Hepatocyte (in vitro differentiated cells): ENCODE measurements around the gene ZBTB20.

Source experiments
- CTCF ChIP-seq: fragments of 200-600 bp; sonication (generic); IDR thresholded peaks from 2 replicates; pipeline ENCODE4 v1.5.1; 2016; ENCODE audit warnings: antibody characterized with exemption, mild to moderate bottlenecking; ENCODE audit not compliant: poor library complexity
- EZH2 ChIP-seq: fragments of 200-600 bp; sonication (generic); IDR thresholded peaks from 2 replicates; pipeline ENCODE4 v1.6.1; 2016; ENCODE audit warnings: antibody characterized with exemption, mild to moderate bottlenecking, borderline replicate concordance

- TF ChIP-seq CTCF (no peak), EZH2 (no peak)
Measured at GRCh38 chr3:114375608-114376421, 771.3 kb downstream of the ZBTB20 start.
